HG02798 (cell line): ENCODE data around the gene UMODL1.

Experiments used
- ATAC-seq: cut with Tn5 transposase; IDR thresholded peaks from one replicate; pipeline ENCODE4 v1.9.1; 2021; ENCODE audit warnings: mild to moderate bottlenecking; ENCODE audit not compliant: unreplicated experiment, poor library complexity

The UMODL1 gene

GRCh38 chr21:42077685-42078238, 6.6 kb downstream of the UMODL1 start:
- peak; percentile 92 for ATAC-seq

DNA sequence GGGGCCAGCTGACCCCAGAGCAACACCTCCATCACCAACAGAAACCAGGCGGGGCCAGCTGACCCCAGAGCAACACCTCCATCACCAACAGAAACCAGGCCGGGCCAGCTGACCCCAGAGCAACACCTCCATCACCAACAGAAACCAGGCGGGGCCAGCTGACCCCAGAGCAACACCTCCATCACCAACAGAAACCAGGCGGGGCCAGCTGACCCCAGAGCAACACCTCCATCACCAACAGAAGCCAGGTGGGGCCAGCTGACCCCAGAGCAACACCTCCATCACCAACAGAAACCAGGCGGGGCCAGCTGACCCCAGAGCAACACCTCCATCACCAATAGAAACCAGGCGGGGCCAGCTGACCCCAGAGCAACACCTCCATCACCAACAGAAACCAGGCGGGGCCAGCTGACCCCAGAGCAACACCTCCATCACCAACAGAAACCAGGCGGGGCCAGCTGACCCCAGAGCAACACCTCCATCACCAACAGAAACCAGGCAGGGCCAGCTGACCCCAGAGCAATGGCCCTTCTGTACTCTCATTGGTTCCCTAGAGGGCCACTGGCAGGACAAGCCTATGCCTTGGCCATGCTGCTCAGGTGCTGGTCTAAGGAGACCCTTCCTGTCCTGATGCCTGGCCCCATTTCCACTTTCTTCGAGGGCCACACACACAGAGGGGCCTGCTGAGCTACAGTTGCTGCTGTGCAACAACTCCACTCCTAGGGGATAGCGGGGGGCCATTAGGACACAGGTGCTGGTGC, 7.3 kb downstream of the UMODL1 start:
- peak; percentile 32 for ATAC-seq

- peak; percentile 6 for ATAC-seq
These were observed 8.2 kb downstream of the UMODL1 start for GRCh38 chr21:42079008-42079938.

GRCh38 chr21:42079939-42080787, 9.0 kb downstream of the UMODL1 start:
- no peak for ATAC-seq

- ATAC-seq: no peak
These were observed 9.6 kb downstream of the UMODL1 start for GRCh38 chr21:42080788-42081083.

- no peak for ATAC-seq
These were observed 10.0 kb downstream of the UMODL1 start for GRCh38 chr21:42081138-42081537.

DNA sequence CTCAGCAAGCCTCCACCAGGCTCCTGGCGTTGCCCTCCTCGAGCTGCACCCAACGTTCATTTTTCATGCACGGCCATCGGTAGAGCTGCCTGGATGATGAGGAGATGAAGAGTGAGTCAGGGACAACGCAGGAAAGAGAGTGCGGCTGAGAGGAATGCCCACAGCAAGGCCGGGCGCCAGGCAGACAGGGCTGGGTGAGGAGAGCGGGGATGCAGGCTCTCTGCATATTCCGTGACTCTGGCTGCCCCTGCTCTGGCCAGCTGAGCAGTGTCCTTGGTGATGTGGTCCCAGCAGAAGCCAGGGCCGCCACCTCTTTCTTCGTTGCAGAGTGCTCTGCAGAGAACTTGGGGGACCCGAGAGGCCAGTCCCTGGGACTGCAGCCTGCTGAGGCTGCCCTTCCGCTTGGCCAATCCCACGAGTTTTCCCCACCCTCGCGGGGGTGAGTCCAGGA, 10.8 kb downstream of the UMODL1 start:
- ATAC-seq: no peak

- ATAC-seq: no peak
These were observed 11.6 kb downstream of the UMODL1 start for GRCh38 chr21:42082501-42083360.

- no peak for ATAC-seq
These were observed 12.2 kb downstream of the UMODL1 start for GRCh38 chr21:42083361-42083690.

GRCh38 chr21:42084079-42084478, 13.0 kb downstream of the UMODL1 start:
- ATAC-seq: no peak

GRCh38 chr21:42085246-42086077, 14.3 kb downstream of the UMODL1 start:
- no peak for ATAC-seq

DNA sequence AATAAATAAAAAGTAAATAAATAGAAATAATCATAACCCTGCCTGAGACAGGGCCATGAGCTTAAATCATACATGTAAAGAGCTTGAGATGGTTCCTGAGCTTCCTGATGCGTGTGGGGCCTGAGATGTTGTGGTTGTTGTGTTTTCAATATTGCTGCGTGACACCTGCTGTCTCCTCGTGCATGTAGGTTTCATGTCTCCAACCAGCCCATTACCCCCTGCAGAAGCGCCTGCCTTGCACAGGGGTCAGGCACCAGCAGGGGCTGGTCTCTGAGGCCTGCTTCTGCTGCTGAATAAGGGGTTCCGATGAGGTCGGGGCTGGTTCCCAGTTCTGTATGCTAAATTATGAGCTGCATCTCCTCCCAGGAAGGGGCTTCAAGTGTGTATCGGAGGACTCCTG, 15.9 kb downstream of the UMODL1 start:
- no peak for ATAC-seq

- ATAC-seq: no peak
These were observed 17.0 kb downstream of the UMODL1 start for GRCh38 chr21:42088148-42088547.

GRCh38 chr21:42088658-42089057, 17.5 kb downstream of the UMODL1 start:
- ATAC-seq: no peak

GRCh38 chr21:42089093-42089631, 18.0 kb downstream of the UMODL1 start:
- no peak for ATAC-seq

DNA sequence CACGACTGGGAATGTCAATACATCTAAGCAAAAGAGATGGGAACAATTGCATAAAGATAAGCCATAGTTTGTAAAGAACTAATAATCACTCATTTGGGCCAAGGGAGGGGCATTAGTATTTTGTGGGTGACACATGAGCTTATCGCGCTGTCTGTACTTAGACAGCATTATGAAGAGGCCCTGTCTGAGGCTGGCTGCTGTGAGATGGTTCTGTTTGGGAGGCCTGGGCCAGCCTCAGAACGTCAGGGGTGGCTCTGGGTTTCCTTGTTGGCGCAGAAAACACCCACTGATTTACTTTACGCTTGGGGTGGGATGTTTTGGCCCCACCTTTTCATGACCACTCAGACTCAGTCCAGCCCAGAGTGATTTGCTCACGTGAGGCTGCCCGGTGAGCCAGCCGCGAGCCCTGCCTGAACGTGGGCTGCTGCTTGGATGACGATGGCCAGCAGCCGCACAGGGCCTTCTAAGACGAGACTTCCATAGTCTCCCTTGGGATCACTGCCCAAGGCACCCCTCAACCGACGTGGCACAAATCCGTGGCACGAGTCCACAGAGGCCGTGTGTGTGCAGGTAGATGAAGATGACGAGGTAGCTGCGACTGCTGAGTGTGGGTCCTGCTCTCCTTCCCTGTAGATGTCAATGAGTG, 18.7 kb downstream of the UMODL1 start:
- no peak for ATAC-seq

DNA sequence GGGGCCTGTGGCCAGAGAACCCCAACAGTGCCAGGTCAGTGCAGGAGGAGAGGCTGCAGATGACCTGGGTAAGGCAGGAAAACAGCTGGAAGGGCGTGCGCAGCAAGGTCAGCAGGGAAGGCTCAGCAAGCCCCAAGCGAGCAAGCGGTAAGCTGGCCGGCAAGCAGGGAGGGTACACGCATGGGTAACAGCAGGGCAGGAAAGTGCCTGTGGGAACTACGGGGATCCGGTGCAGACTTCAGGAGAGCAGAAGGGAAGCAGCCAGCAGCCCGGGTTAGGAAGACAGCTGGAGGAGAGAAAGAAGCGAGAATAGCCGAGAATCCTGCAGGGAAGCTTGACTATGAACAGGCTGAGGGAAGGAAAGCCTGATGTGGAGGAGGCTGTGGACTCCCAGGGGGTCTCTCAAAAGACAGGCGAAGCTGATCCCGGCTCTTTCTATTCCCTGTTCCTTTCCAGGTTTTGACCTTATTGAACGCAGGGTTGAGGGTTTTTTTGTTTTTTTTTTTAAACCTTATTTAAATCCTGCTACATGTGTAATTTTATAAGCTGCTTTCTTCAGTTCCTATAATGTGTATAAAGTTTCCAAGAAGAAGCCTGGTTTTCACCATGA, 20.9 kb downstream of the UMODL1 start:
- ATAC-seq: no peak

DNA sequence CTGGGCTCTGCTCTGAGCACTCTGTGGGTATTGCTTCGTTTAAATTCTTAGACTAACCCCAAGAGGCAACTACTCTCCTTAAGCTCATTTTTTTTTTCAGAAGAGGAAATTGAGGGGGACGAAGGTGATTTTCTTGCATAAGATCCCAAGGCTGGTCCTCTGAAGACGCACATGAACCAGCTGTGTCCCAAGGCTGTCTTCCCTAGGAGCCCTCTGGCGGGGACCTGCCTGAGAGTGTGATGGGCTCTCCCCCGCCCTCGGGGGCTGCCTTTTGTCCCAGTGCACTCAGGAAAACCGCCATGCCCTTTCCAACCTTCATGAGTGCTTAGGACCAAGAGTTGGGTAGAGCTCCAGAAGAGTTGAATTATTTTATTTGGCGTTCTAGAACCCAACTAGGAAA, 21.7 kb downstream of the UMODL1 start:
- ATAC-seq: no peak
